Heart right ventricle (tissue), 16 donors: ENCODE results near the gene INO80B. TPM values are rescaled to one million over a fixed set of nuclear protein-coding genes. Genes with fewer than 3 reads are reported as not detected.
A peak's percentile ranks its signal among the peaks of the same experiment; 100 is the strongest.

Experiments
- ATAC-seq, 8 donors: fragments of 200-7000 bp; cut with Tn5 transposase; one replicate each; pipeline ENCODE4 v1.9.1; 2020; ENCODE audit warnings: mild to moderate bottlenecking in 8 of 8, moderate library complexity in 8 of 8, moderate number of reproducible peaks in 1 of 8
- DNase-seq, 2 donors: peaks; one replicate each; pipeline ENCODE4 v3.0.0-alpha.2; 2020
- H3K27ac ChIP-seq, 10 donors: fragments of 200-600 bp; sonication (generic) in 2 of 10; one replicate each; pipeline versions ENCODE4 v1.5.0 to v1.8.0; 2020 to 2022; ENCODE audit warnings: mild to moderate bottlenecking in 3 of 10
- H3K27me3 ChIP-seq, 7 donors: fragments of 200-600 bp; one replicate each; pipeline ENCODE4 v1.8.0; 2021 to 2022; ENCODE audit warnings: mild to moderate bottlenecking in 2 of 7
- H3K36me3 ChIP-seq, 9 donors: fragments of 200-600 bp; sonication (generic) in 1 of 9; one replicate each; pipeline versions ENCODE4 v1.5.0 to v1.8.0; 2020 to 2022; ENCODE audit warnings: mild to moderate bottlenecking in 2 of 9
- H3K4me1 ChIP-seq, 9 donors: fragments of 200-600 bp; sonication (generic) in 1 of 9; one replicate each; pipeline versions ENCODE4 v1.5.0 to v1.8.0; 2020 to 2022; ENCODE audit warnings: mild to moderate bottlenecking in 4 of 9
- H3K4me3 ChIP-seq, 10 donors: fragments of 200-600 bp; sonication (generic) in 2 of 10; one replicate each; pipeline versions ENCODE4 v1.5.0 to v1.8.0; 2020 to 2022; ENCODE audit warnings: mild to moderate bottlenecking in 7 of 10, moderate library complexity in 2 of 10
- H3K9me3 ChIP-seq, 11 donors: fragments of 200-600 bp in 10 of 11; sonication (generic) in 2 of 11; one replicate each; pipeline versions ENCODE4 v1.5.0 to v1.8.0; 2013 to 2022; ENCODE audit warnings: mild to moderate bottlenecking in 2 of 11, control low read depth in 1 of 11, moderate library complexity in 1 of 11
- WGBS, 2 donors: extraction: QIAGEN DNeasy Blood & Tissue Kit; methylation state at CpG; one replicate each; pipeline ENCODE4 v1.1.7; 2013; ENCODE audit warnings: inconsistent platforms in 1 of 2; 5-methylcytosine and 5-hydroxymethylcytosine counted together
- intact Hi-C, 10 donors: fragments of 100-400 bp; cut with DNase I; formaldehyde crosslinking; loops; one replicate each; pipeline versions ENCODE4 v1.11.1 to v1.14.2; 2022
- polyA plus RNA-seq, 2 donors: library from polyadenylated mRNA; stranded (reverse); fragments of 200-250 nt; gene quantifications; one replicate each; pipeline ENCODE4 v1.2.3, GENCODE V29; 2013
- total RNA-seq, 10 donors: library from RNA; stranded (reverse); fragmentation: NEBNext Ultra II Directional in 3 of 10; extraction: Animal tissue kit (Norgen Biotek cat#: 25700) in 3 of 10; gene quantifications; one replicate each; pipeline versions ENCODE4 v1.2.1 to v1.2.4, GENCODE V29; 2021 to 2023
- TF ChIP-seq, protein P1 (sequence below), 9 donors: fragments of 200-600 bp; sonication (generic) in 2 of 9; IDR thresholded peaks; one replicate each; pipeline versions ENCODE4 v1.5.0 to v1.8.0; 2021 to 2022; ENCODE audit warnings: antibody characterized with exemption in 9 of 9, mild to moderate bottlenecking in 5 of 9, moderate library complexity in 1 of 9
- donor health status: Arrhythmogenic right ventricular cardiomyopathy.
- donor health status: ischemic (EF 13 %, LVEDD 7.1; RV severe dilation, severe dysfunction).
- donor health status: healthy with polysubstance abuse.
- donor health status: DM: no; HTN: yes; CAD: no.
- donor health status: DM: no; HTN: no; CAD: no.
- donor health status: ischemic (EF 25% LVEDD 6.9; RV normal size, moderate dysfunction).
- donor health status: ischemic (EF 25% LVEDD 5.7; RV mildly dilated, moderate dysfunction).
- donor health status: healthy.
- donor health status: DM: yes; HTN: yes; CAD: no.
- donor health status: Ischemic cardiomyopathy.
- donor health status: ischemic (EF 35%, LVEDD 5.7; RV mildly dilated, moderate dysfunction).
- donor health status: nonischemic (EF 11% LVEDD 7.7; RV severe dilation, severe dysfunction).
- donor health status: DM: yes; HTN: yes; CAD: no.
- donor health status: PGD.
- donor health status: ischemic (EF 29% LVEDD 5.4; RV normal size, mild dysfunction).
- donor health status: nonischemic (EF 23%, LVEDD 6.1; RV moderate dilation, normal function).

The INO80B gene
- total and polyA plus RNA-seq, 12 donors, result 8.9 to 40.7 (median 19.8) TPM

DNA sequence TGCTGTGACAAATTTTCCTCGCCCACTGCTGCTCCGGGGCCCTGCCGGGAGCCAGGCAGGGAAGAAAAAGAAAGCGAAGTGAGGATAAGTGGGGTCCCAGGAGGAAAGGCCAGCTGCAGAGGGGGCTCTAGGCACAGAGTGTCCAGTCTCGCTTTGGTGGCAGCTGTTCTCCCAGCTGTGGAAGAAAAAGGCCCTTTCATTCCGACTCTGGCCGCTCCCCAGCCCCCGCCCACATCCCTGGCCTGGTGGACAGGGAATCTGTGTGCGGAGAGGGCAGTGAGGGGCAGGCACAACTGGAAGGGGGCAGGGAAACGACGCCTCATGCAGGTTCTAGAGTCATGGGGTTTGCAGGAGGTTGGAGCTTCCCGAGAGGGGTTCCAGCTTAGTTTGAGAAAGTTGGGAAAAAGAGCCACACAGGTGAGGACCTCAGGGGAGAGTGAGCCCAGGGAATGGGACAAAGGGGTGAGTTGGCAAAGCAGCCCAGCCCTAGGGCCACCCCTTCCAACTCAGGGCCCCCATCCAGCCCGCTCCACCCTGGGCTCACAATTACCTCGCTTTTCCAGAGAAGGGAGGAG lies 15.0 kb upstream of the INO80B start:
- TF ChIP-seq, protein P1, sequence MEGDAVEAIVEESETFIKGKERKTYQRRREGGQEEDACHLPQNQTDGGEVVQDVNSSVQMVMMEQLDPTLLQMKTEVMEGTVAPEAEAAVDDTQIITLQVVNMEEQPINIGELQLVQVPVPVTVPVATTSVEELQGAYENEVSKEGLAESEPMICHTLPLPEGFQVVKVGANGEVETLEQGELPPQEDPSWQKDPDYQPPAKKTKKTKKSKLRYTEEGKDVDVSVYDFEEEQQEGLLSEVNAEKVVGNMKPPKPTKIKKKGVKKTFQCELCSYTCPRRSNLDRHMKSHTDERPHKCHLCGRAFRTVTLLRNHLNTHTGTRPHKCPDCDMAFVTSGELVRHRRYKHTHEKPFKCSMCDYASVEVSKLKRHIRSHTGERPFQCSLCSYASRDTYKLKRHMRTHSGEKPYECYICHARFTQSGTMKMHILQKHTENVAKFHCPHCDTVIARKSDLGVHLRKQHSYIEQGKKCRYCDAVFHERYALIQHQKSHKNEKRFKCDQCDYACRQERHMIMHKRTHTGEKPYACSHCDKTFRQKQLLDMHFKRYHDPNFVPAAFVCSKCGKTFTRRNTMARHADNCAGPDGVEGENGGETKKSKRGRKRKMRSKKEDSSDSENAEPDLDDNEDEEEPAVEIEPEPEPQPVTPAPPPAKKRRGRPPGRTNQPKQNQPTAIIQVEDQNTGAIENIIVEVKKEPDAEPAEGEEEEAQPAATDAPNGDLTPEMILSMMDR (IDR thresholded peaks at IDR 0.05), result no peak
- H3K4me1 ChIP-seq, result peaks cover 6 to 72% (median 57%) of the 10 kb centered on the region in 9 donors
- H3K4me3 ChIP-seq, result peak overlapping the region; percentile 31 to 71 (median 58)
- H3K27ac ChIP-seq, result peak overlapping the region; percentile 51 to 97 (median 87)
- intact Hi-C loops, result loop anchor here in 1 of 10 donors (2.0 kb wide), 1 partner anchor 19 kb away; the partner anchor contains the start of genes C2orf81 and WDR54
- 5 to 7% methylated on average over 14 of the region's 14 CpGs for WGBS, 2 donors
- ATAC-seq (peak; percentile 40 to 72 (median 67)), DNase-seq (peak; percentile 82 to 83)
- H3K27me3 ChIP-seq, result peaks cover 0 to 43% (median 0%) of the 10 kb centered on the region in 7 donors
- H3K9me3 ChIP-seq, result no peaks in the 10 kb centered on the region
- peaks cover 0 to 7% (median 0%) of the 10 kb centered on the region in 9 donors for H3K36me3 ChIP-seq

DNA sequence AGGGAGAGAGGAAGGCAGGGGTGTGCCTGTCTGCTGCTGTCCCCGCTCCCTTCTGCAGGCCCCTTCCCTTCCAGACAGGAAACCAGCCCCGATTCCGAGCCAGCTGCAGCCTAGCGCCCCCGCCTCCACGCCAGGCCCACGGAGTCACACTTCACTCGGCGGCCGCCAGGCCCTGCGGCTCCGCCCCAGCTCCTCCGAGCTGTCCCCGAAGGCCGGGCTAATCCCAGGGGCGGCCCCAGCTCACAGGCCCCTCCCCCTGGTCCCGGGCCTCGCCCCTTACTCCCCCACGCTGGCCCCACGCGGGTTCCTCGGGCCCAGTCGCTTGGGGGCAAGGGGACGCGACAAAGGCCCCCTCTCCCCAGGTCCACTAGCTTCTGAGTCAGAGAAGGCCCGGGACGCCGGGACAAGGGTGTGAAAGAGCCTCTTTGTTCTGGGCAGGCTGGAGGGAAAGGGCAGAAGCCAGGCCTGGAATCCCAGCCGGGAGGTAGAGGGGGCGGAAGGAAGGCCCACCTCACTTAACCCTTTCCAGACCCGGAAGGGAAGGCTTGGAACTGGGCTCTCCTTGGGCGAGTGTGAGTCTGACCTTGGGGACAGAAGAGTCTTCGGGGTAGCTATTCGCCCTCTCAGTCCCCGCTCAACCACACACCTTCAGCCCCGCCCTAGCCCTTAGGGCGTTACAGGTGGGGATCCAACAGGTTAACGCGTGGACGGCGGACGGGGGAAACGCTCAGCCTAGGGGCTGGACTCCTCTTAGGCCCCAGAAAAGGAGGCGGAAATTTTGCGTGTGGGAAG lies 14.3 kb upstream of the INO80B start:
- 7% methylated on average over 45 of the region's 45 CpGs for WGBS, 2 donors
- peaks cover 6 to 68% (median 57%) of the 10 kb centered on the region in 9 donors for H3K4me1 ChIP-seq
- no peaks in the 10 kb centered on the region for H3K9me3 ChIP-seq
- intact Hi-C loops, result no loop called here
- peak overlapping the region; percentile 51 to 97 (median 87) for H3K27ac ChIP-seq
- H3K36me3 ChIP-seq, result peaks cover 0 to 7% (median 0%) of the 10 kb centered on the region in 9 donors
- TF ChIP-seq, protein P1 (IDR thresholded peaks at IDR 0.05), result peak in 8 of 9 donors; percentile 13 to 49 (median 35)
- H3K27me3 ChIP-seq, result peaks cover 0 to 43% (median 0%) of the 10 kb centered on the region in 7 donors
- DNase-seq (peak; percentile 90 to 92), ATAC-seq (peak; percentile 91 to 96 (median 94))
- H3K4me3 ChIP-seq, result peak overlapping the region; percentile 31 to 71 (median 58)

DNA sequence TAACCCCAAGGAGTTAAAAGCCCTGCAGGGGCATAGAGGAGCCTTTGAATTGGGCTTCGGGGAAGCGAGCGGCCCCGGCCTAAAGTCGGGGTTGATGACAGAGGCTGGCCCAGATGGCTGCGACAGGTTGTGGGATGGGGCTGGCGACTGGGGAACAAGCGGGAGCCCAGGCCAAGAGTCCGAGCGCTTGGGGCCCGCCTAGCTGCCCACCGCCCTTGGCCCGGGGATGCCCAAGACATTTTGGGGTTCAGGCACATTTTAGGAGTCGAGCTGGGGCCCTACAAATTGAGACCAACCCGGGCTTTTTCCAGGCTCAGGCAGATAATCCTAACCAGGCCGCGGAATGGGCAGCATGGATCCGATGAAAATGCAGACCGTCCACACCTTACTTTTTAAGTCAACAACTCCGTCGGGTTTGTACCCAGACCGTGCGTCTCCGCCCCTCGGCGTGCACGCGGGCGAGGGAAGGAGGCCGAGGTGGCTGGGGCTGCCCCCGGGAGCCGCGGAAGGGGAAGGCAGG lies 13.7 kb upstream of the INO80B start:
- Histone ChIP-seq H3K27me3 (peaks cover 0 to 43% (median 0%) of the 10 kb centered on the region in 7 donors), H3K36me3 (peaks cover 0 to 7% (median 0%) of the 10 kb centered on the region in 9 donors), H3K9me3 (no peaks in the 10 kb centered on the region), H3K27ac (peak overlapping the region; percentile 51 to 97 (median 87)), H3K4me3 (peak overlapping the region; percentile 31 to 71 (median 58)), H3K4me1 (peaks cover 6 to 62% (median 52%) of the 10 kb centered on the region in 9 donors)
- intact Hi-C loops, result no loop called here
- ATAC-seq, result peak in 5 of 8 donors; percentile 1 to 11 (median 4)
- peak in 1 of 2 donors; percentile 35 for DNase-seq
- TF ChIP-seq, protein P1 (IDR thresholded peaks at IDR 0.05), result no peak
- 15 to 20% methylated on average over 33 of the region's 33 CpGs for WGBS, 2 donors
